IMR-90 (cell line): Measurements from ENCODE around the gene ALPP. TPM values are rescaled to one million over a fixed set of nuclear protein-coding genes. Genes with fewer than 3 reads are reported as not detected.
"Not testable (repeated sequence)": the region's sequence is repeated elsewhere in the genome, so short reads cannot be mapped to it uniquely, and the experiment has no call there.

Experiments used
- ATAC-seq: fragments of 200-7000 bp; cut with Tn5 transposase; 2 replicates; pipeline ENCODE4 v1.9.1; 2020; ENCODE audit warnings: low read depth, mild to moderate bottlenecking, moderate library complexity
- BruUV-seq: library from RNA; stranded (reverse); fragments of 400-500 nt; replicated peaks from 2 replicates; lab custom pipeline; 2021; lab: Mats Ljungman, UMichigan
- CTCF ChIA-PET: fragments of 300-600 bp; formaldehyde crosslinking; extraction: SDS; loops from one replicate; lab custom pipeline; 2021; ENCODE audit warnings: antibody characterized with exemption; lab: Yijun Ruan, JAX
- POLR2A ChIA-PET: fragments of 300-600 bp; sonication (Branson Sonifier 250); formaldehyde crosslinking; loops from one replicate; lab custom pipeline; 2022; ENCODE audit warnings: antibody characterized with exemption; ENCODE audit not compliant: unreplicated experiment; lab: Charles Lee
- DNase-seq: peaks from one replicate; pipeline ENCODE4 v3.0.0; 2013
- H2AFZ ChIP-seq: replicated peaks from 2 replicates; pipeline ENCODE3; 2013; ENCODE audit warnings: low read length, mild to moderate bottlenecking; ENCODE audit not compliant: poor library complexity
- H2AK5ac ChIP-seq: 2 replicates; pipeline ENCODE4 v1.6.1; 2013; ENCODE audit warnings: low read depth, low read length, inconsistent platforms
- H2AK9ac ChIP-seq: replicated peaks from 2 replicates; pipeline ENCODE3; 2013; ENCODE audit warnings: mild to moderate bottlenecking, low read depth, low read length, moderate library complexity; ENCODE audit not compliant: poor library complexity
- H2BK120ac ChIP-seq: 2 replicates; pipeline ENCODE4 v1.6.1; 2013; ENCODE audit warnings: low read depth, low read length, inconsistent platforms
- H2BK15ac ChIP-seq: 3 replicates; pipeline ENCODE4 v1.6.1; 2013; ENCODE audit warnings: low read depth, low read length, inconsistent platforms
- H2BK20ac ChIP-seq: 2 replicates; pipeline ENCODE4 v1.6.1; 2013; ENCODE audit warnings: low read depth, mild to moderate bottlenecking, inconsistent platforms, low read length, moderate library complexity
- H2BK5ac ChIP-seq: 2 replicates; pipeline ENCODE4 v1.6.1; 2013; ENCODE audit warnings: mild to moderate bottlenecking, low read depth, low read length, inconsistent platforms; ENCODE audit not compliant: poor library complexity, severe bottlenecking
- H3K14ac ChIP-seq: replicated peaks from 2 replicates; pipeline ENCODE4 v1.6.1; 2013; ENCODE audit warnings: low read depth, low read length, inconsistent platforms
- H3K18ac ChIP-seq: 2 replicates; pipeline ENCODE4 v1.6.1; 2013; ENCODE audit warnings: low read depth, low read length, control low read depth
- H3K23ac ChIP-seq: 2 replicates; pipeline ENCODE4 v1.6.1; 2013; ENCODE audit warnings: low read depth, low read length, inconsistent platforms
- H3K27ac ChIP-seq: 2 replicates; pipeline ENCODE4 v1.5.1; 2013; ENCODE audit warnings: mild to moderate bottlenecking, control low read depth, low read length; ENCODE audit not compliant: insufficient read depth
- H3K27me3 ChIP-seq: 2 replicates; pipeline ENCODE4 v1.6.1; 2013; ENCODE audit warnings: low read length; ENCODE audit not compliant: control insufficient read depth, insufficient read depth
- H3K36me3 ChIP-seq: 2 replicates; pipeline ENCODE4 v1.6.1; 2013; ENCODE audit warnings: low read length, mixed read lengths; ENCODE audit not compliant: control insufficient read depth, insufficient read depth
- H3K4ac ChIP-seq: 2 replicates; pipeline ENCODE4 v1.6.1; 2013; ENCODE audit warnings: low read depth, low read length, inconsistent platforms
- H3K4me1 ChIP-seq: 2 replicates; pipeline ENCODE4 v1.6.1; 2013; ENCODE audit warnings: low read length, mixed read lengths; ENCODE audit not compliant: control insufficient read depth, insufficient read depth
- H3K4me2 ChIP-seq: 2 replicates; pipeline ENCODE4 v1.6.1; 2013; ENCODE audit warnings: low read depth, mild to moderate bottlenecking, control low read depth, low read length, moderate library complexity
- H3K4me3 ChIP-seq: 2 replicates; pipeline ENCODE4 v1.5.1; 2013; ENCODE audit warnings: low read depth, mild to moderate bottlenecking, control low read depth, low read length, moderate library complexity; ENCODE audit not compliant: insufficient read depth
- H3K56ac ChIP-seq: 2 replicates; pipeline ENCODE4 v1.6.1; 2013; ENCODE audit warnings: low read length, inconsistent platforms; ENCODE audit not compliant: insufficient read depth; ENCODE audit errors: extremely low read depth
- H3K79me1 ChIP-seq, 2 experiments: 2 replicates each; pipeline ENCODE4 v1.6.1; 2013; ENCODE audit warnings: low read length in 2 of 2, inconsistent platforms in 1 of 2, low read depth in 1 of 2
- H3K9ac ChIP-seq: 2 replicates; pipeline ENCODE4 v1.6.1; 2013; ENCODE audit warnings: low read depth, low read length, control low read depth
- H3K9me1 ChIP-seq: 2 replicates; pipeline ENCODE4 v1.6.1; 2013; ENCODE audit warnings: low read length, inconsistent platforms; ENCODE audit not compliant: insufficient read depth
- H3K9me3 ChIP-seq: 2 replicates; pipeline ENCODE4 v1.6.1; 2013; ENCODE audit warnings: low read length; ENCODE audit not compliant: control insufficient read depth, insufficient read depth
- H4K20me1 ChIP-seq: 2 replicates; pipeline ENCODE4 v1.6.1; 2013; ENCODE audit warnings: low read length, inconsistent platforms; ENCODE audit not compliant: insufficient read depth
- H4K5ac ChIP-seq: 2 replicates; pipeline ENCODE4 v1.6.1; 2013; ENCODE audit warnings: mild to moderate bottlenecking, low read depth, low read length, control low read depth
- H4K8ac ChIP-seq, 2 experiments: 2 replicates each; pipeline ENCODE4 v1.6.1; 2013; ENCODE audit warnings: low read depth in 2 of 2, low read length in 2 of 2, control low read depth in 1 of 2, inconsistent platforms in 1 of 2
- H4K91ac ChIP-seq: 2 replicates; pipeline ENCODE4 v1.6.1; 2013; ENCODE audit warnings: low read depth, low read length, inconsistent platforms; ENCODE audit not compliant: insufficient read depth
- WGBS, 2 experiments: methylation state at CpG; one replicate each; pipeline versions ENCODE4 v1.1.5 to v1.1.7; 2013; ENCODE audit warnings: missing lambda C conversion rate in 2 of 2; ENCODE audit not compliant: insufficient read length in 1 of 2; ENCODE audit errors: extremely low coverage in 2 of 2; 5-methylcytosine and 5-hydroxymethylcytosine counted together
- dilution Hi-C: fragments of 300-500 bp; cut with HindIII; formaldehyde crosslinking; loops from one replicate; pipeline ENCODE4 v1.14.3; 2018; ENCODE audit warnings: low sequenced_read_pairs; ENCODE audit not compliant: unreplicated experiment
- in situ Hi-C: fragments of 300-500 bp; cut with MboI; formaldehyde crosslinking; loops from 3 replicates; pipeline ENCODE4 v1.14.3; 2019; ENCODE audit warnings: low sequenced_read_pairs, inconsistent platforms, mixed read lengths
- intact Hi-C: fragments of 100-400 bp; cut with micrococcal nuclease; formaldehyde crosslinking; loops from 2 replicates; pipeline ENCODE4 v1.10.0; 2022
- polyA plus RNA-seq, 3 experiments: library from polyadenylated mRNA; depleted of rRNA; stranded (reverse); fragments of >200 nt; gene quantifications; 2 replicates each; pipeline ENCODE4 v1.2.3, GENCODE V29; 2012; ENCODE audit warnings: low replicate concordance in 1 of 3
- total RNA-seq: library from RNA; depleted of rRNA; stranded (reverse); fragments of >200 nt; gene quantifications from 2 replicates; pipeline ENCODE4 v1.2.3, GENCODE V29; 2012

ALPP gene
- total and polyA plus RNA-seq, 2 of the 4 experiments (the other 2 are of a cell fraction), result not detected

DNA sequence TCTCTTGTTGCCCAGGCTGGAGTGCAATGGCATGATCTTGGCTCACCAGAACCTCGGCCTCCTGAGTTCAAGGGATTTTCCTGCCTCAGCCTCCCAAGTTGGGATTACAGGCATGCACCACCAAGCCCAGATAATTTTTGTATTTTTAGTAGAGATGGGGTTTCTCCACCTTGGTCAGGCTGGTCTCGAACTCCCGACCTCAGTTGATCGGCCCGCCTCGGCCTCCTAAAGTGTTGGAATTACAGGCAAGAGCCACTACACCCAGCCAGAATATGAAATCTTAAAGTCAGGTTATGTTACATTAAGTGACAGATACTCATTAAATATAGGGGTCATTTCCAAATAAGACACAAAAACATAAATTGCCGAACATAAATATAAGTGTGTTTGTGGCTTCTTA lies 15.9 kb downstream of the ALPP start:
- H2BK5ac ChIP-seq, H3K18ac ChIP-seq, H4K91ac ChIP-seq, H3K4me1 ChIP-seq, ATAC-seq, H2BK120ac ChIP-seq, H4K5ac ChIP-seq, dilution Hi-C loops, H2BK15ac ChIP-seq, H3K4me2 ChIP-seq, H2AK9ac ChIP-seq, H4K8ac ChIP-seq, H3K9ac ChIP-seq, H3K27ac ChIP-seq, DNase-seq, H2AFZ ChIP-seq, H2BK20ac ChIP-seq, BruUV-seq, H3K79me1 ChIP-seq, H3K4ac ChIP-seq, POLR2A ChIA-PET, H3K36me3 ChIP-seq, H3K56ac ChIP-seq, intact Hi-C loops, H3K9me3 ChIP-seq, H3K9me1 ChIP-seq, H4K20me1 ChIP-seq, H3K23ac ChIP-seq, H2AK5ac ChIP-seq, H3K14ac ChIP-seq, H3K4me3 ChIP-seq, in situ Hi-C loops: not testable (repeated sequence)
- no CpG with 5 or more reads among the region's 7 CpGs for WGBS, 2 experiments
- H3K27me3 ChIP-seq, result peaks cover 27% of the 10 kb centered on the region
- CTCF ChIA-PET, result interaction anchor here (0.7 kb wide), 1 partner anchor 9 kb away, joined by 5 read pairs; no protein-coding TSS in a partner anchor
